GM19328 (cell line): Measurements from ENCODE around the gene MEIS2.
A peak's percentile ranks its signal among the peaks of the same experiment; 100 is the strongest.

ENCODE experiments used
- ATAC-seq: cut with Tn5 transposase; IDR thresholded peaks from one replicate; pipeline ENCODE4 v1.9.1; 2021; ENCODE audit warnings: mild to moderate bottlenecking, moderate library complexity; ENCODE audit not compliant: unreplicated experiment

Gene MEIS2

GRCh38 chr15:36904715-36905114, 195.6 kb downstream of the MEIS2 start:
- no peak for ATAC-seq

GRCh38 chr15:36903922-36904556, 196.3 kb downstream of the MEIS2 start:
- ATAC-seq = no peak

GRCh38 chr15:36903195-36903594, 197.2 kb downstream of the MEIS2 start:
- ATAC-seq = no peak

GRCh38 chr15:36901012-36901411, 199.3 kb downstream of the MEIS2 start:
- no peak for ATAC-seq

GRCh38 chr15:36899696-36900095, 200.7 kb downstream of the MEIS2 start:
- no peak for ATAC-seq

GRCh38 chr15:36898536-36899126, 201.7 kb downstream of the MEIS2 start:
- no peak for ATAC-seq

GRCh38 chr15:36897834-36898233, 202.5 kb downstream of the MEIS2 start:
- ATAC-seq = no peak

- ATAC-seq = no peak
Measured at GRCh38 chr15:36896949-36897348, 203.4 kb downstream of the MEIS2 start.

- ATAC-seq = no peak
Measured at GRCh38 chr15:36894075-36894474, 206.3 kb downstream of the MEIS2 start.

- no peak for ATAC-seq
Measured at GRCh38 chr15:36893276-36893675, 207.1 kb downstream of the MEIS2 start.

- ATAC-seq = no peak
Measured at GRCh38 chr15:36888011-36888992, 212.0 kb downstream of the MEIS2 start.

GRCh38 chr15:36887214-36887961, 213.0 kb downstream of the MEIS2 start:
- no peak for ATAC-seq

- ATAC-seq = no peak
Measured at GRCh38 chr15:36886701-36887100, 213.6 kb downstream of the MEIS2 start.

- ATAC-seq = no peak
Measured at GRCh38 chr15:36886191-36886590, 214.2 kb downstream of the MEIS2 start.

GRCh38 chr15:36885771-36886170, 214.6 kb downstream of the MEIS2 start:
- no peak for ATAC-seq

GRCh38 chr15:36884936-36885635, 215.3 kb downstream of the MEIS2 start:
- no peak for ATAC-seq

- no peak for ATAC-seq
Measured at GRCh38 chr15:36884518-36884875, 215.9 kb downstream of the MEIS2 start.

- ATAC-seq = peak; percentile 72
Measured at GRCh38 chr15:36883713-36884517, 216.4 kb downstream of the MEIS2 start.

- ATAC-seq = no peak
Measured at GRCh38 chr15:36882487-36883131, 217.7 kb downstream of the MEIS2 start.
